Measurements from ENCODE around the gene RNPS1.
A peak's percentile ranks its signal among the peaks of the same experiment; 100 is the strongest.
"Not testable (repeated sequence)": the region's sequence is repeated elsewhere in the genome, so short reads cannot be mapped to it uniquely, and the experiment has no call there.

The RNPS1 gene

GRCh38 chr16:2270070-2270462, 2.1 kb upstream of the RNPS1 start:
- H3K4me3 ChIP-seq (ENCODE audit: low read depth, low read length), result no peak overlapping the region
- TF ChIP-seq CTCF (IDR thresholded peaks at IDR 0.05; ENCODE audit: low read depth, low read length), result no peak

- H3K4me3 ChIP-seq (ENCODE audit: low read depth, low read length), result peak overlapping the region; percentile 69
Observed at GRCh38 chr16:2267505-2267912, 417 bp downstream of the RNPS1 start.

DNA sequence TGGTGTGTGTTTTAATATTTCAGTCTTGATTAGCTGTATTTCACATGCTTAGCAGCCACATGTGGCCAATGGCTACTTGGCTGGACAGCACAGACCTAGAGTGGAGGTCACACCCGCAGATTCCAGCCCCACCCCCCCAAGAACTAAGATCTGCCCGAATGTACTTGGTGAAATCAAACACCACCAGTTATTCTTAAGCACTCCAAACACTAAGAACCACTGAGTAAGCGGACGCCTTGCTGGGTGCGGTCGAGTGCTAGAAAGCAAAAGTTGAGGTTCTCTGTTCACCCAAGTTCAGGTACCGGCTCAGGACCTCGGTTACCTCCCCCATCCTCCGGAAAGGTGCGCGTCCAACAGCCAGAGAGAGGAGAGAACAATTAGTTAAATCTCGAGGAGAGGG, 1.0 kb downstream of the RNPS1 start:
- H3K4me3 ChIP-seq (ENCODE audit: low read depth, low read length), result peak overlapping the region; percentile 69

GRCh38 chr16:2263026-2263425, 4.9 kb downstream of the RNPS1 start:
- H3K4me3 ChIP-seq (ENCODE audit: low read depth, low read length), result not testable (repeated sequence)

DNA sequence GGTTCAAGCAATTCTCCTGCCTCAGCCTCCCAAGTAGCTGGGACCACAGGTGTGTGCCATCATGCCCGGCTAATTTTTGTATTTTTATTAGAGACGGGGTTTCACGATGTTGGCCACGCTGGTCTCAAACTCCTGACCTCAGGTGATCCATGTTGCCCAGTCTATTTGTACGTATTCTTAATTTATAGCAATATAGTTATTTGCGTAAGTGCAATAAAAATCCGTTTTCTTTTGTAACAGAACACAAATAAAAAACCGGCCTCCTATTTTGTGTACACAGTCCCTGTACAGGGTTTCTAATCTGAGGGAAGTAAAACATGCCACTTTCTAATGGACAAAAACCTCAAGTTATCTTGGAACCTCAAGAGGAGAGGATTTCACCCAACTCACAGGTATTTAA, 7.7 kb downstream of the RNPS1 start:
- H3K4me3 ChIP-seq (ENCODE audit: low read depth, low read length), result no peak overlapping the region
- TF ChIP-seq CTCF (IDR thresholded peaks at IDR 0.05; ENCODE audit: low read depth, low read length), result no peak

- not testable (repeated sequence) for H3K4me3 ChIP-seq (ENCODE audit: low read depth, low read length)
Observed at GRCh38 chr16:2258530-2258929, 9.4 kb downstream of the RNPS1 start.

- no peak overlapping the region for H3K4me3 ChIP-seq (ENCODE audit: low read depth, low read length)
- no peak for TF ChIP-seq CTCF (IDR thresholded peaks at IDR 0.05; ENCODE audit: low read depth, low read length)
Observed at GRCh38 chr16:2257726-2258125, 10.2 kb downstream of the RNPS1 start.

GRCh38 chr16:2256531-2257140, 11.3 kb downstream of the RNPS1 start:
- TF ChIP-seq CTCF (IDR thresholded peaks at IDR 0.05; ENCODE audit: low read depth, low read length), result no peak
- H3K4me3 ChIP-seq (ENCODE audit: low read depth, low read length), result no peak overlapping the region

GRCh38 chr16:2253293-2253692, 14.6 kb downstream of the RNPS1 start:
- no peak overlapping the region for H3K4me3 ChIP-seq (ENCODE audit: low read depth, low read length)
- no peak for TF ChIP-seq CTCF (IDR thresholded peaks at IDR 0.05; ENCODE audit: low read depth, low read length)

- no peak overlapping the region for H3K4me3 ChIP-seq (ENCODE audit: low read depth, low read length)
- no peak for TF ChIP-seq CTCF (IDR thresholded peaks at IDR 0.05; ENCODE audit: low read depth, low read length)
Observed at GRCh38 chr16:2252806-2253148, 15.1 kb downstream of the RNPS1 start.
